K562 (cell line): Measurements from ENCODE around the gene NPAS3. TPM values are rescaled to one million over a fixed set of nuclear protein-coding genes. Genes with fewer than 3 reads are reported as not detected.

Experiments
- ATAC-seq: fragments of 200-7000 bp; cut with Tn5 transposase; 3 replicates; pipeline ENCODE4 v1.9.1; 2020; ENCODE audit warnings: moderate library complexity
- BruUV-seq: library from RNA; stranded (reverse); fragments of 400-500 nt; replicated peaks from 2 replicates; lab custom pipeline; 2021; lab: Mats Ljungman, UMichigan
- CTCF ChIA-PET: fragments of 300-600 bp; formaldehyde crosslinking; extraction: SDS; loops from one replicate; lab custom pipeline; 2021; ENCODE audit warnings: low intra/inter-chr PET ratio; lab: Yijun Ruan, JAX
- POLR2A ChIA-PET: fragments of 300-600, 350-650 bp; sonication (Branson Sonifier 250); formaldehyde crosslinking; extraction: SDS; loops from one replicate; lab custom pipeline; 2021; ENCODE audit warnings: antibody characterized with exemption, inconsistent platforms; lab: Yijun Ruan, JAX
- DNase-seq, 4 experiments: peaks; one replicate each; pipeline versions ENCODE4 v3.0.0 to v3.0.0-alpha.2; 2011 to 2018; ENCODE audit warnings: low spot score in 3 of 4, mixed read lengths in 3 of 4; ENCODE audit errors: extremely low read depth in 1 of 4
- FAIRE-seq: peaks from 2 replicates; lab custom pipeline; 2011; peaks lifted over from hg19 to GRCh38; lab: Jason Lieb, UNC
- H2AFZ ChIP-seq: 2 replicates; pipeline ENCODE4 v1.6.0; 2011; ENCODE audit warnings: low read depth, low read length, control low read depth, inconsistent platforms
- H3K27ac ChIP-seq: fragments of 200-600 bp; 3 replicates; pipeline ENCODE4 v1.8.0; 2011; ENCODE audit warnings: low read depth, mild to moderate bottlenecking, control low read depth, inconsistent platforms, low read length, moderate library complexity, mixed read lengths; ENCODE audit errors: extremely low read depth
- H3K27me3 ChIP-seq, 2 experiments: fragments of 300-600 bp in 1 of 2; 2 replicates in 1 of 2; 3 replicates in 1 of 2; pipeline versions ENCODE4 v1.6.0 to v1.8.0; 2011; ENCODE audit warnings: inconsistent platforms in 2 of 2, low read length in 2 of 2, mild to moderate bottlenecking in 1 of 2, mixed read lengths in 1 of 2, moderate library complexity in 1 of 2; ENCODE audit not compliant: control insufficient read depth in 2 of 2, insufficient read depth in 2 of 2
- H3K36me3 ChIP-seq: fragments of 300-600 bp; 3 replicates; pipeline ENCODE4 v1.8.0; 2011; ENCODE audit warnings: mild to moderate bottlenecking, low read length, inconsistent platforms; ENCODE audit not compliant: control insufficient read depth, insufficient read depth
- H3K4me1 ChIP-seq, 2 experiments: fragments of 200-600 bp in 1 of 2; replicated peaks in 1 of 2; 2 replicates in 1 of 2; 3 replicates in 1 of 2; pipeline versions ENCODE4 v1.5.1 to v1.8.0; 2011; ENCODE audit warnings: inconsistent platforms in 2 of 2, low read length in 2 of 2, mild to moderate bottlenecking in 1 of 2, mixed read lengths in 1 of 2, moderate library complexity in 1 of 2; ENCODE audit not compliant: control insufficient read depth in 2 of 2, insufficient read depth in 2 of 2
- H3K4me2 ChIP-seq: 2 replicates; pipeline ENCODE4 v1.6.1; 2011; ENCODE audit warnings: low read length, control low read depth, inconsistent platforms, mixed read lengths; ENCODE audit not compliant: insufficient read depth
- H3K4me3 ChIP-seq: fragments of 200-600 bp; sonication (generic), shearing (Covaris generic); 2 replicates; pipeline ENCODE4 v1.5.1; 2016; ENCODE audit warnings: control low read depth, inconsistent platforms
- H3K79me2 ChIP-seq: fragments of 200-600 bp; 3 replicates; pipeline ENCODE4 v1.8.0; 2011; ENCODE audit warnings: low read length, inconsistent platforms; ENCODE audit not compliant: control insufficient read depth, insufficient read depth
- H3K9ac ChIP-seq, 2 experiments: 2 replicates each; pipeline versions ENCODE4 v1.6.0 to v1.6.1; 2011; ENCODE audit warnings: low read depth in 2 of 2, low read length in 2 of 2, control low read depth in 1 of 2, inconsistent platforms in 1 of 2, mild to moderate bottlenecking in 1 of 2, mixed read lengths in 1 of 2; ENCODE audit not compliant: insufficient read depth in 1 of 2
- H3K9me1 ChIP-seq: one replicate; pipeline ENCODE4 v1.6.0; 2011; ENCODE audit warnings: inconsistent platforms, mild to moderate bottlenecking, low read length, moderate library complexity; ENCODE audit not compliant: control insufficient read depth, insufficient read depth
- H3K9me3 ChIP-seq: replicated peaks from 2 replicates; pipeline ENCODE4 v1.5.1; 2011; ENCODE audit warnings: low read depth, low read length, inconsistent platforms; ENCODE audit not compliant: control insufficient read depth, insufficient read depth
- H4K20me1 ChIP-seq: replicated peaks from 2 replicates; pipeline ENCODE4 v1.6.1; 2011; ENCODE audit warnings: low read length, inconsistent platforms, mixed read lengths; ENCODE audit not compliant: control insufficient read depth, insufficient read depth
- BRF1 ChIP-seq: IDR thresholded peaks from 3 replicates; pipeline ENCODE4 v1.6.1; 2011; ENCODE audit warnings: borderline replicate concordance, mild to moderate bottlenecking; ENCODE audit not compliant: insufficient read length; ENCODE audit errors: extremely low read depth
- CCNT2 ChIP-seq: IDR thresholded peaks from 2 replicates; pipeline ENCODE4 v1.6.1; 2011; ENCODE audit warnings: borderline replicate concordance, low read depth, mild to moderate bottlenecking, moderate library complexity, mixed read lengths, low read length; ENCODE audit not compliant: insufficient read length; ENCODE audit errors: extremely low read depth
- FOXJ3 ChIP-seq: sonication (generic); formaldehyde crosslinking; IDR thresholded peaks from 2 replicates; pipeline ENCODE4 v1.4.0; 2020; ENCODE audit warnings: mild to moderate bottlenecking, missing genetic modification reagents
- HIVEP1 ChIP-seq: fragments of 250-450 bp; sonication (Bioruptor Pico); IDR thresholded peaks from 2 replicates; pipeline ENCODE4 v1.4.0; 2020; ENCODE audit warnings: mild to moderate bottlenecking
- MTF1 ChIP-seq: fragments of 250-450 bp; sonication (Bioruptor Pico); IDR thresholded peaks from 2 replicates; pipeline ENCODE4 v1.9.0; 2021; ENCODE audit warnings: moderate library complexity, mild to moderate bottlenecking, inconsistent platforms, borderline replicate concordance
- NBN ChIP-seq: fragments of 450-650 bp; IDR thresholded peaks from 2 replicates; pipeline ENCODE4 v1.6.1; 2016; ENCODE audit warnings: low read depth, mild to moderate bottlenecking
- POLR2B ChIP-seq: fragments of 450-650 bp; IDR thresholded peaks from 2 replicates; pipeline ENCODE4 v1.6.1; 2018; ENCODE audit warnings: low read depth; ENCODE audit not compliant: partially characterized antibody
- RAD21 ChIP-seq, 2 experiments: fragments of 250-450 bp in 1 of 2; fragments of 450-650 bp in 1 of 2; sonication (Bioruptor Pico) in 1 of 2; formaldehyde crosslinking in 1 of 2; IDR thresholded peaks in 1 of 2; conservative IDR thresholded peaks in 1 of 2; 2 replicates each; pipeline versions ENCODE4 v1.4.0 to v1.8.0; 2020 to 2022; ENCODE audit warnings: mild to moderate bottlenecking in 2 of 2, moderate library complexity in 1 of 2
- SAFB ChIP-seq: fragments of 200-400 bp; formaldehyde crosslinking; IDR thresholded peaks from 2 replicates; pipeline ENCODE4 v1.6.1; 2017; ENCODE audit warnings: low read depth, low read length, borderline replicate concordance
- TGIF2 ChIP-seq: sonication (generic); formaldehyde crosslinking; IDR thresholded peaks from 2 replicates; pipeline ENCODE4 v1.8.1; 2022; ENCODE audit warnings: mild to moderate bottlenecking, missing genetic modification reagents, moderate library complexity
- THAP7 ChIP-seq: fragments of 250-450 bp; sonication (Bioruptor Pico); IDR thresholded peaks from 2 replicates; pipeline ENCODE4 v1.5.0; 2021
- XRCC4 ChIP-seq: IDR thresholded peaks from one replicate; pipeline ENCODE4 v1.6.1; 2011; ENCODE audit not compliant: insufficient read depth, insufficient read length; ENCODE audit errors: extremely low read depth
- ZNF121 ChIP-seq: sonication (generic); formaldehyde crosslinking; conservative IDR thresholded peaks from 2 replicates; pipeline ENCODE4 v1.8.0; 2022; ENCODE audit warnings: missing genetic modification reagents
- ZNF175 ChIP-seq: fragments of 200-800 bp; sonication (Bioruptor generic); IDR thresholded peaks from 2 replicates; pipeline ENCODE4 v1.6.1; 2016; ENCODE audit warnings: low read depth, mild to moderate bottlenecking, missing genetic modification characterization, missing compliant biosample characterization
- ZNF23 ChIP-seq: fragments of 250-450 bp; sonication (Bioruptor Pico); IDR thresholded peaks from 2 replicates; pipeline ENCODE4 v1.4.0; 2020; ENCODE audit warnings: mild to moderate bottlenecking
- WGBS: fragments of 100-300 bp; shearing (Covaris generic); methylation state at CpG from one replicate; pipeline ENCODE4 v1.1.6; 2016; ENCODE audit warnings: low coverage, mixed read lengths; ENCODE audit not compliant: insufficient coverage; ENCODE audit errors: missing lambda C conversion rate; 5-methylcytosine and 5-hydroxymethylcytosine counted together
- in situ Hi-C: fragments of 300-500 bp; cut with MboI; formaldehyde crosslinking; loops from 4 replicates; pipeline ENCODE4 v1.15.0; 2018; ENCODE audit warnings: inconsistent platforms, mixed read lengths
- intact Hi-C: fragments of 100-400 bp; cut with micrococcal nuclease; formaldehyde crosslinking; loops from 2 replicates; pipeline ENCODE4 v1.14.2; 2022
- polyA plus RNA-seq, 8 experiments: library from polyadenylated mRNA; depleted of rRNA in 4 of 8; stranded (reverse) in 5 of 8; unstranded in 3 of 8; fragments of >200 nt; fragmentation: Nextera tagmentation in 2 of 8; fragmentation: Illumina TruSeq in 1 of 8; extraction: Ambion mirVana in 2 of 8; extraction: Trizol in 1 of 8; gene quantifications; 2 replicates each; pipeline versions ENCODE4 v1.2.1 to v1.2.3, GENCODE V29; 2011 to 2014; ENCODE audit warnings: inconsistent platforms in 1 of 8, missing spikeins in 1 of 8
- total RNA-seq, 7 experiments: library from RNA; depleted of rRNA in 6 of 7; stranded (reverse); fragments of >200 nt in 6 of 7; fragmentation: Illumina TruSeq in 2 of 7; extraction: Trizol in 2 of 7; gene quantifications; 2 replicates each; pipeline versions ENCODE4 v1.2.1 to v1.2.3, GENCODE V29; 2011 to 2021; ENCODE audit warnings: low replicate concordance in 1 of 7
- TF ChIP-seq, protein P1 (sequence below): fragments of 250-450 bp; sonication (Bioruptor Pico); IDR thresholded peaks from 2 replicates; pipeline ENCODE4 v1.5.0; 2021; ENCODE audit warnings: mild to moderate bottlenecking, borderline replicate concordance

Gene NPAS3
- total and polyA plus RNA-seq, 9 of the 15 experiments (the other 6 are each of a cell fraction or from before 2014, with no cell fraction given): 0.04 TPM; not detected in 8

DNA sequence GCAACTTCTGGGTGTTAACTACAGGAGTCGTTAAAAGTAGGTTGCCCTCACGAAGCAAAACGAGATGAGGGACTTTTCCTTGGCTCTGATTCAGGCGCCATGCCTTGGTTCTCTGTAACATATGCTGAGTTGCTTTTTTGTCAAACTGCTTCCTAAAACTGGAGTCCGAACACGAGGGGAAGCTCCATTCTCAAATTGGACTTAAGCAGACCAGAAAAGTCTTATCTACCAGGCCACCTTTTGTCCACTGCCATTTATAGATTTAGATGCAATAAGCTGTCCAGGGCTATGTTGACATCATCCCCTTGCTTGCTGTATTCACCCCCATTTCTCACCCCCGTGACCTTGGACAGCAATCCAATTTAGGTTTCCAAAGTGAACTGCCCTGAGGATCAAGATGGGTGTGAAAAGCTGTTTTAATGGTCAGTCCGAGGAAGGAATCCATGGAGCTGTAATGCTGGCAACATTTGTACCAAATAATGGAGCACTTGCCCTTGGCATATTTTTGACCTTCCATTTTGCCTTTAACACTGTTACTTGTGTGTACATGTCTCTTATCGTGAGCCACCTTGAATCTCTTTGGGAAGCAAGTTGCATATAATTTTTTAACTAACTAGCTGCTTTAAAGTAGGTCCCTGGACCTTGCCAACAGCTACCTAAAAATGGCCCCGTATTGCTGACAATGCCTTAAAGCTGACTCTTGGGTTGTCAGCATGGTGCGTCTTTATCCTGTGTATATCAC lies 714.1 kb downstream of the NPAS3 start:
- Histone ChIP-seq H3K4me1 (peaks cover 0 to 9% of the 10 kb centered on the region in 2 experiments; a peak in 2 of 5 replicates), H3K9ac (peak overlapping the region in 1 of 2 experiments; percentile 34; a peak in 2 of 4 replicates), H4K20me1 (no peaks in the 10 kb centered on the region), H3K4me2 (peak overlapping the region; percentile 57), H3K27me3 (no peaks in the 10 kb centered on the region), H3K9me3 (no peaks in the 10 kb centered on the region), H3K79me2 (no peaks in the 10 kb centered on the region), H2AFZ (peak overlapping the region; percentile 68), H3K36me3 (no peaks in the 10 kb centered on the region), H3K27ac (peak overlapping the region; percentile 57), H3K9me1 (no peaks in the 10 kb centered on the region), H3K4me3 (no peak overlapping the region)
- ATAC-seq (peak; percentile 60), FAIRE-seq (peak; percentile 74), DNase-seq (peak; percentile 6 to 65 (median 26))
- intact Hi-C loops (no loop called here), in situ Hi-C loops (no loop called here)
- BruUV-seq: no TSS peak
- POLR2A ChIA-PET: interaction anchor here (1.8 kb wide), 1 partner anchor 11 kb away, joined by 5 read pairs; no protein-coding TSS in a partner anchor
- CTCF ChIA-PET: no interaction called here
- WGBS: 2% methylated on average over 11 of the region's 11 CpGs
- TF ChIP-seq TGIF2 (CRISPR knock-in tag) (no peak), SAFB (no peak), FOXJ3 (CRISPR knock-in tag) (no peak), RAD21 (CRISPR knock-in tag; conservative IDR thresholded peaks at IDR 0.05 in 1 of 2, IDR thresholded peaks at IDR 0.05 in 1 of 2) (peak in 1 of 2 experiments; percentile 4; a peak in 1 of 4 replicates), POLR2B (no peak), ZNF121 (no peak), HIVEP1 (no peak), MTF1 (CRISPR knock-in tag) (no peak), NBN (0 out of 2 replicates have a peak, but pooled peaks have one; percentile 25), ZNF175 (CRISPR knock-in tag) (peak; percentile 31; the same call in 1 of the 2 replicates), BRF1 (no peak), XRCC4 (no peak), THAP7 (CRISPR knock-in tag) (no peak), ZNF23 (no peak), CCNT2 (no peak)
- TF ChIP-seq, protein P1, sequence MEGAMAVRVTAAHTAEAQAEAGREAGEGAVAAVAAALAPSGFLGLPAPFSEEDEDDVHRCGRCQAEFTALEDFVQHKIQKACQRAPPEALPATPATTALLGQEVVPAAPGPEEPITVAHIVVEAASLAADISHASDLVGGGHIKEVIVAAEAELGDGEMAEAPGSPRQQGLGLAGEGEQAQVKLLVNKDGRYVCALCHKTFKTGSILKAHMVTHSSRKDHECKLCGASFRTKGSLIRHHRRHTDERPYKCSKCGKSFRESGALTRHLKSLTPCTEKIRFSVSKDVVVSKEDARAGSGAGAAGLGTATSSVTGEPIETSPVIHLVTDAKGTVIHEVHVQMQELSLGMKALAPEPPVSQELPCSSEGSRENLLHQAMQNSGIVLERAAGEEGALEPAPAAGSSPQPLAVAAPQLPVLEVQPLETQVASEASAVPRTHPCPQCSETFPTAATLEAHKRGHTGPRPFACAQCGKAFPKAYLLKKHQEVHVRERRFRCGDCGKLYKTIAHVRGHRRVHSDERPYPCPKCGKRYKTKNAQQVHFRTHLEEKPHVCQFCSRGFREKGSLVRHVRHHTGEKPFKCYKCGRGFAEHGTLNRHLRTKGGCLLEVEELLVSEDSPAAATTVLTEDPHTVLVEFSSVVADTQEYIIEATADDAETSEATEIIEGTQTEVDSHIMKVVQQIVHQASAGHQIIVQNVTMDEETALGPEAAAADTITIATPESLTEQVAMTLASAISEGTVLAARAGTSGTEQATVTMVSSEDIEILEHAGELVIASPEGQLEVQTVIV (CRISPR knock-in tag): no peak
